BLaER1 treated with 17β-estradiol and CSF1 and Interleukin-3, amounts not matched to agents 10 nM and 100 nM (cell line): ENCODE data around the gene PAOX.
"Not testable (repeated sequence)": the region's sequence is repeated elsewhere in the genome, so short reads cannot be mapped to it uniquely, and the experiment has no call there.

Experiments used
- H3K27ac ChIP-seq, 11 experiments: shearing (Covaris generic); formaldehyde crosslinking; 2 replicates each; pipeline ENCODE4 v1.8.1; 2022
- H3K27me3 ChIP-seq, 11 experiments: shearing (Covaris generic); formaldehyde crosslinking; 2 replicates each; pipeline ENCODE4 v1.8.1; 2022
- H3K36me3 ChIP-seq, 11 experiments: shearing (Covaris generic); formaldehyde crosslinking; 2 replicates each; pipeline ENCODE4 v1.8.1; 2022
- H3K4me1 ChIP-seq, 10 experiments: shearing (Covaris generic); formaldehyde crosslinking; 2 replicates each; pipeline ENCODE4 v1.8.1; 2022
- H3K4me2 ChIP-seq, 11 experiments: shearing (Covaris generic); formaldehyde crosslinking; 2 replicates each; pipeline ENCODE4 v1.8.1; 2022
- H3K4me3 ChIP-seq, 10 experiments: shearing (Covaris generic); formaldehyde crosslinking; 2 replicates each; pipeline ENCODE4 v1.8.1; 2022
- H3K9ac ChIP-seq, 11 experiments: shearing (Covaris generic); formaldehyde crosslinking; 2 replicates each; pipeline ENCODE4 v1.8.1; 2022
- H3K9me3 ChIP-seq, 11 experiments: shearing (Covaris generic); formaldehyde crosslinking; replicated peaks in 1 of 11; 2 replicates each; pipeline ENCODE4 v1.8.1; 2022
- H4K20me1 ChIP-seq, 11 experiments: shearing (Covaris generic); formaldehyde crosslinking; 2 replicates each; pipeline ENCODE4 v1.8.1; 2022
- Cebpa-rat ChIP-seq, 11 experiments: shearing (Covaris generic); IDR thresholded peaks; 2 replicates each; pipeline ENCODE4 v1.8.1; 2022

Gene PAOX

DNA sequence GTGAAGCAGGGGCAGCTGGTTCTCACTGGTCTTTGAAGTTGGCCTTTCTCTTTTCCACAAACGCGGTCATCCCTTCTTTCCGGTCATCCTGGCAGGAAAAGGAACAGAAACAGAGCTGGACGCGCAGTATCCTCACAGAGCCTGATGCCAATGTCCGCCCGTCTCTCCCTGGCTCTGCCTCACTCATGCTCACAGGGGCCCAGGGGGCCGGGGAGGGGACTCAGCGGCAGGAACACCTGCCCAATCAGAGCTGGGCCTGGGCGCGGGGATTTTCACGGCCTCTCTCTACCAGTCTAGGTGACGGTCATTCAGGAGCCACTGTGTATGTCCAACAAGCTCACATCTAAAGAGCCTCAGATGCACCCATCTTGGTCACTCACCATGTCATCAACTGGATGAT, 16.2 kb upstream of the PAOX start:
- Histone ChIP-seq H3K9ac (peak overlapping the region in 4 of 11 experiments; percentile 10 to 47 (median 32); a peak in 4 of 22 replicates), H3K4me1 (peaks cover 21 to 24% (median 23%) of the 10 kb centered on the region in 10 experiments), H3K27ac (0 out of 22 replicates have a peak overlapping the region, but pooled peaks of 2 of the 11 experiments have one; percentile 15 to 50), H3K4me2 (peak overlapping the region in 10 of 11 experiments; percentile 54 to 77 (median 62); a peak in 13 of 22 replicates), H3K9me3 (no peaks in the 10 kb centered on the region), H3K4me3 (no peak overlapping the region), H3K27me3 (no peaks in the 10 kb centered on the region), H3K36me3 (peaks cover 43 to 54% (median 51%) of the 10 kb centered on the region in 11 experiments), H4K20me1 (peaks cover 0 to 8% (median 0%) of the 10 kb centered on the region in 11 experiments; a peak in 2 of 22 replicates)
- no peak for TF ChIP-seq Cebpa-rat (IDR thresholded peaks at IDR 0.05)

DNA sequence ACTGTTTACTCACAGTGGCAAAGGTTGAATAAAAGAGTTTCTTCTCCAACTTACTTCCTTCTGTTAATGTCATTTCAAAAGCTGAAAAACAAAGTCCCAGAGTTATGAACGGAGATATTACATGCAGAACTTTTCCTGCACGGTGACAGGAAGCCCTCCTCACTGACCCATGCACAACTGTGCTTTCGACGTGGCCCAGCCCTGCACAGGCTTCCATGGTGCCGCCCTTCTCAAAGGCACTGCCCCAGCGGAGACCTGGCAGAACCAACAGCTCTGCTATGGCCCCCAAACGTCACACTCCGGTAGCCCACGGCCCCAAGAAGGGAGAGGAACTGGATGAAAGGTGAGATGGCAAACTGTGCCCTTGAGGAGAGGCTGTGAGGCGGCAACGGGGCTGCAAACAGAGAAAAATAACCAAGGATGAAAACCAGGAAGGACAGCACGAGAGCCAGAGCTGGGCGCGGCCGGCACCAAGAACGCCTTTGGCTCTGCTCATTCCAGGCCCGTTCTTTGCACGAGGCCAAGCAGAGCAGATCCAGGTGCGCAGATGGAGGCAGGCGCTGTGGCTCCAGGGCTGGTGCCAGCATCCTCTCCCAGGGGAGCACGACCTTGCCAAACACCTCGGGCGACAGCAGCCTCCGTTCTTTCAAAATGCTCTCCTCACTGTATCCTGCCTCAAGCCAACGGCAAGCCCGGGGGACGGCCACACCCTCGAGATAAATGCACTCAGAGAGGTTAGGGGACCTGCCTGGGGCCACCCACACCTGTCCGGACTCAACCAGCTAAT, 14.2 kb upstream of the PAOX start:
- no peak overlapping the region for H3K4me3 ChIP-seq
- H3K27ac ChIP-seq: no peak overlapping the region
- no peaks in the 10 kb centered on the region for H3K27me3 ChIP-seq
- H3K4me2 ChIP-seq: no peak overlapping the region
- peaks cover 0 to 25% (median 0%) of the 10 kb centered on the region in 11 experiments; a peak in 4 of 22 replicates for H4K20me1 ChIP-seq
- H3K4me1 ChIP-seq: peaks cover 21 to 24% (median 23%) of the 10 kb centered on the region in 10 experiments
- peak overlapping the region in 3 of 11 experiments; percentile 17 to 46 (median 24); a peak in 3 of 22 replicates for H3K9ac ChIP-seq
- no peaks in the 10 kb centered on the region for H3K9me3 ChIP-seq
- H3K36me3 ChIP-seq: peaks cover 63 to 74% (median 71%) of the 10 kb centered on the region in 11 experiments
- TF ChIP-seq Cebpa-rat (IDR thresholded peaks at IDR 0.05): no peak

DNA sequence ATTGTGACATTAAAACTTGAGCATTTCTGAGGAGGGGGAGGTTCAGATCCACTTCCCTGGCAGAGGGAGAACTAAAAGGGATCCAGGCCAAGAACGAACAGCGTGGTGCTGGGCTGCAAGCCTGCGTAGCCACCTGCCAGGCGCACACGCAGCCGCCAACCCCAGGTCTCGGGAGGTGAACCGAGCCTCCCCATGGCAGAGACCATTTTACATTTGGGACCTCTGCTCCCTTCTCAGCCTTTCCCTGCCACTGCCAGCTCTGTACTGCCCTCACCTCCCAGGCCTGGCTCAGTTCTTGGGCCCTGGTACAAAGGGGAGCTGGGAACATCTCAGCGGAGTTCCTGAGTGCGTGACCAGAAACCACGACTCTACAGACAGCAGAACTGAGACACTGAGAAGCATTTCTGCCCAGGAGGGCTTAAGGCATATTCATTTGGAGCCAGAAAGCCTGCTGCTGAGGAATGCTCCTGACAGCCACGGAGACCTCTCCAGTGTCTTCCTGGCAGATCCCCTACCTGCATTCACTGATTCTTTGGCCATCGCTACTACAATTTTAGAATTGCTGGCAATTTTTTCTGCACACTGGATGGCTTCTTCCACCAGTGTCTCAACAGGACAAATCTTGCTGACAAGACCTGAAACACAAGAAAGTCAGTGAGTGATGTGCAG, 13.5 kb upstream of the PAOX start:
- Histone ChIP-seq H3K4me1 (peaks cover 21 to 24% (median 23%) of the 10 kb centered on the region in 10 experiments), H4K20me1 (peaks cover 0 to 32% (median 0%) of the 10 kb centered on the region in 11 experiments; a peak in 6 of 22 replicates), H3K9ac (peak overlapping the region in 6 of 11 experiments; percentile 4 to 46 (median 16); a peak in 5 of 22 replicates), H3K27ac (no peak overlapping the region), H3K27me3 (no peaks in the 10 kb centered on the region), H3K36me3 (peaks cover 70 to 82% (median 79%) of the 10 kb centered on the region in 11 experiments), H3K4me3 (no peak overlapping the region), H3K9me3 (no peaks in the 10 kb centered on the region), H3K4me2 (no peak overlapping the region)
- no peak for TF ChIP-seq Cebpa-rat (IDR thresholded peaks at IDR 0.05)

DNA sequence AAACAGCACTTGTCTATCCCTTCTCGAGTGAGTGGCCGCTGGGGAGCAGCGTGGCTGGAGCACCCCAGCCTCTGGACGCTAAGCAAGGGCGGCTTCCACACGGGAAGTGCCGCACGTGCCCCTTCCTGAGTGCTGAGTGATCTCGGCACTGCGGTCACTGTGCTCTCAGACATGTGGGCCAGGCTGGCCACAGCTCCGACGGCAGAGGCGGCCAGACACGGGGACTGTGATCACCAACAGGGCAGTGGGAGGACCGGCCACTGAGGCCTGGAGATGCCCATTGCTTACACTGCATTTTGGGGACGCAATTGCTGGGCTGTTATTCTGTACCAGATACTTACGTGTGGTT, 13.0 kb upstream of the PAOX start:
- no peak overlapping the region for H3K27ac ChIP-seq
- no peak for TF ChIP-seq Cebpa-rat (IDR thresholded peaks at IDR 0.05)
- H4K20me1 ChIP-seq: peaks cover 0 to 33% (median 0%) of the 10 kb centered on the region in 11 experiments; a peak in 8 of 22 replicates
- H3K36me3 ChIP-seq: peaks cover 73 to 87% (median 81%) of the 10 kb centered on the region in 11 experiments
- peak overlapping the region in 5 of 11 experiments; percentile 4 to 24 (median 9); a peak in 2 of 22 replicates for H3K9ac ChIP-seq
- H3K4me1 ChIP-seq: peaks cover 18 to 20% (median 19%) of the 10 kb centered on the region in 10 experiments
- H3K9me3 ChIP-seq: no peaks in the 10 kb centered on the region
- H3K4me3 ChIP-seq: no peak overlapping the region
- no peaks in the 10 kb centered on the region for H3K27me3 ChIP-seq
- no peak overlapping the region for H3K4me2 ChIP-seq

DNA sequence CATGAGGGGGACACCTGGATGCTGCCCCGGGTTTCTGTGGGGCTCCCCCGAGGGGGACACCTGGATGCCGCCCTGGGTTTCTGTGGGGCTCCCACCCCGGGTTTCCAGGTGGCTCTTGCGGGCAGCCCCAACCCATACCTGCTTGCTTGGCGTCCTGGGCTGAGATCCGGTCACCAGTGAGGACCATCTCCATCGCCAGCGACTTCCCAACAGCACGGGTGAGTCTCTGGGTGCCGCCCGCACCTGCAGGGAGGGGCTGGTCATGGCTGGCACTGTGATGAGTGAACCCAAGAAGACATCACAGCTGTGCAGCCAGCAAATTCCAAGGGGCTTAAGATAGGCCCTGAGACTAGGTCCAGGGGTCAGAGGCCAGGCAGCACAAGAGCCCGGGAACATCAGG, 12.3 kb upstream of the PAOX start:
- Histone ChIP-seq H3K4me2 (no peak overlapping the region), H4K20me1 (peaks cover 0 to 37% (median 0%) of the 10 kb centered on the region in 11 experiments; a peak in 9 of 22 replicates), H3K9me3 (no peaks in the 10 kb centered on the region), H3K4me3 (no peak overlapping the region), H3K36me3 (peaks cover 73 to 92% (median 85%) of the 10 kb centered on the region in 11 experiments), H3K4me1 (peaks cover 15 to 19% (median 17%) of the 10 kb centered on the region in 10 experiments), H3K27me3 (no peaks in the 10 kb centered on the region), H3K9ac (peak overlapping the region in 2 of 11 experiments; percentile 9 to 17; a peak in 1 of 22 replicates), H3K27ac (no peak overlapping the region)
- TF ChIP-seq Cebpa-rat (IDR thresholded peaks at IDR 0.05): no peak

GRCh38 chr10:133367461-133367860, 11.6 kb upstream of the PAOX start:
- Histone ChIP-seq H3K4me1 (peaks cover 15 to 19% (median 17%) of the 10 kb centered on the region in 10 experiments), H4K20me1 (peaks cover 0 to 37% (median 6%) of the 10 kb centered on the region in 11 experiments; a peak in 11 of 22 replicates), H3K36me3 (peaks cover 71 to 90% (median 80%) of the 10 kb centered on the region in 11 experiments)
- H3K9me3 ChIP-seq, H3K27me3 ChIP-seq, H3K27ac ChIP-seq, H3K4me2 ChIP-seq, H3K9ac ChIP-seq, H3K4me3 ChIP-seq: not testable (repeated sequence)

DNA sequence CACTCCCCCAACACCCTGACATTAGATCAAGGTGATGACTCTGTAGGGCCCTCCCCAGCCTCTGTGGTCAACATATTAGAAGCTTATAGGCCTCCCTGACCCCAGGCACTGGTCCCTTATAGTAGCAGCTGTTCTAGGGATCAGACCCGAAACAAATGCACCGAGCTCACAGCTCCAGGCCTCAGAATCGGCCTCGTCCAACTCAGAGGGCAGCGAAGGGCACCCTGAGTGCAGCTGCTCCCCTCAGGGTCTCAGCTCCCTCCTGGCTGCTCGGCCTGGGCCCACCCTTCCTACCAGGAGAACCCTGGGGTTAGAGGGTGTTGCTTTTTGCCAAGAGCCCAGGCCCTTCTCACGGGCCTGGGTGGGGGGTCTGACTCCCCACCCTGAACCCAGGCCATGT, 10.9 kb upstream of the PAOX start:
- Histone ChIP-seq H3K9ac (peak overlapping the region in 6 of 11 experiments; percentile 13 to 47 (median 21); a peak in 8 of 22 replicates), H3K4me2 (no peak overlapping the region), H3K27ac (no peak overlapping the region; a peak in 1 of 22 replicates), H3K4me3 (no peak overlapping the region), H3K27me3 (no peaks in the 10 kb centered on the region), H3K4me1 (peaks cover 10 to 13% (median 13%) of the 10 kb centered on the region in 10 experiments), H3K36me3 (peaks cover 64 to 83% (median 73%) of the 10 kb centered on the region in 11 experiments), H3K9me3 (no peaks in the 10 kb centered on the region), H4K20me1 (peaks cover 0 to 37% (median 6%) of the 10 kb centered on the region in 11 experiments; a peak in 11 of 22 replicates)
- TF ChIP-seq Cebpa-rat (IDR thresholded peaks at IDR 0.05): no peak

DNA sequence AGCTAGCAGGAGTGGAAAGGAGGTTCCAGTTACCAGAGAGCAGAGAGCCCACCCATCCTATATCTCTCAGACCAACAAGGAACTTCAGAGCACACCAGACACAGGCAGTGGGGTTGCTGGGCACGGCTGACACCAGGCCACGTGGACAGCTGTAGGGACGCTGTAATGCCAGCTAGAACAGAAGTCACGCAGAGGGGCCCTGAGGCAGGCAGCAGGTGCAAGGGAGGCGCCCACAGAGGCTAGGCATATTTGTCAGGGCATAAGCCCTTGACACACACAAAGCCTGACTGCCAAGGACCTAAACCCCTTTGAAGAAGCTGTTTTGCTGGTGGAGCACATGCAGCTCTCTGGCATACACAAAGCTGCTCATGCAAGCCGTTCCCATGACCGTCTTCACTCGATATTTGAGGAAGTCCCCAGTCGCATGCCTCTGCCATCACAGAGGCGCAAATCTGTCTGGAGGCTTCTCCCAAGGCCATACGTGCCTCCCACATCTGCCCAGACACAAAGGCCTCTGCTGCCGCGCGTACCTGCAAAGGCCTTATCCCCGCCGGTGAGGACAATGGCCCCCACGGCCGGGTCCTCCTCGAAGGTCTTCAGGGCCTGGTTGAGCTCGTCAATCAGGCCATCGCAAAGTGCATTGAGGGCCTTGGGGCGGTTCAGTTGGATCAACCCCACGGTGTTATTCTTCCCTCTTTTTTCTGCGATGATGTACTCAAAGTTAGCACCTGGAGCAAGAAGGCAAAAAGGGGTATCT, 8.9 kb upstream of the PAOX start:
- Histone ChIP-seq H3K4me1 (peaks cover 20 to 29% (median 24%) of the 10 kb centered on the region in 10 experiments), H3K4me3 (no peak overlapping the region), H3K27ac (no peak overlapping the region), H3K27me3 (no peaks in the 10 kb centered on the region), H3K9ac (peak overlapping the region in 5 of 11 experiments; percentile 18 to 36 (median 19); a peak in 6 of 22 replicates), H3K9me3 (no peaks in the 10 kb centered on the region), H3K36me3 (peaks cover 49 to 62% (median 55%) of the 10 kb centered on the region in 11 experiments), H4K20me1 (peaks cover 0 to 37% (median 6%) of the 10 kb centered on the region in 11 experiments; a peak in 11 of 22 replicates), H3K4me2 (no peak overlapping the region)
- TF ChIP-seq Cebpa-rat (IDR thresholded peaks at IDR 0.05): no peak
